ENCODE results near the gene FAM210A.

- TF ChIP-seq POLR2A (IDR thresholded peaks at IDR 0.05) (no peak), POLR2AphosphoS5 (IDR thresholded peaks at IDR 0.05) (no peak)
- TF ChIP-seq, protein P1, sequence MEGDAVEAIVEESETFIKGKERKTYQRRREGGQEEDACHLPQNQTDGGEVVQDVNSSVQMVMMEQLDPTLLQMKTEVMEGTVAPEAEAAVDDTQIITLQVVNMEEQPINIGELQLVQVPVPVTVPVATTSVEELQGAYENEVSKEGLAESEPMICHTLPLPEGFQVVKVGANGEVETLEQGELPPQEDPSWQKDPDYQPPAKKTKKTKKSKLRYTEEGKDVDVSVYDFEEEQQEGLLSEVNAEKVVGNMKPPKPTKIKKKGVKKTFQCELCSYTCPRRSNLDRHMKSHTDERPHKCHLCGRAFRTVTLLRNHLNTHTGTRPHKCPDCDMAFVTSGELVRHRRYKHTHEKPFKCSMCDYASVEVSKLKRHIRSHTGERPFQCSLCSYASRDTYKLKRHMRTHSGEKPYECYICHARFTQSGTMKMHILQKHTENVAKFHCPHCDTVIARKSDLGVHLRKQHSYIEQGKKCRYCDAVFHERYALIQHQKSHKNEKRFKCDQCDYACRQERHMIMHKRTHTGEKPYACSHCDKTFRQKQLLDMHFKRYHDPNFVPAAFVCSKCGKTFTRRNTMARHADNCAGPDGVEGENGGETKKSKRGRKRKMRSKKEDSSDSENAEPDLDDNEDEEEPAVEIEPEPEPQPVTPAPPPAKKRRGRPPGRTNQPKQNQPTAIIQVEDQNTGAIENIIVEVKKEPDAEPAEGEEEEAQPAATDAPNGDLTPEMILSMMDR (IDR thresholded peaks at IDR 0.05), result no peak
These were observed 26.2 kb downstream of the FAM210A start for GRCh38 chr18:13700153-13700552.

Measured in upper lobe of left lung (tissue), 4 donors.